NCI-H2029 treated with DMSO at 0.1 percent for 48 hours (cell line): ENCODE measurements around the gene SLC5A3.

Source experiments
- DNase-seq: peaks from one replicate; lab custom pipeline; 2025; lab: John Stamatoyannopoulos, UW

Gene SLC5A3

DNA sequence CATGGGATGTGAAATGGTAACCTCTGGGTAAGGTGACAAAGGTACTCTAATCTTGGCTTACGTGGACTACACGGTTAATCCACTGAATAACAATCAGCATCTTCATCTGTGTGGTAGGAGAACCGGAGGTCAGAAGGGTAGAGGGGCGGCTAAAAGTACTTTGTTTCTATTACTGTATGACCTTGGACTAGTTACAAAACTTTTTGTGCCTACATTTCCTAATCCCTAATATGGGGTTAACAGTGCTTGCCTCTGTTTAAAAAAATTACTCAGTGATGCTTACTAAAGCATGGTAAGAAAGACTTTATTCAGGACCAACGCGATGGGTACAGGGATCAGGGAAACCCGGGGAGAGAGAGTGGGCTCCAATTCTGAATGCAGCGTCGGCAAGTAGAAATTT lies 1.7 kb upstream of the SLC5A3 start:
- DNase-seq, result no peak

DNA sequence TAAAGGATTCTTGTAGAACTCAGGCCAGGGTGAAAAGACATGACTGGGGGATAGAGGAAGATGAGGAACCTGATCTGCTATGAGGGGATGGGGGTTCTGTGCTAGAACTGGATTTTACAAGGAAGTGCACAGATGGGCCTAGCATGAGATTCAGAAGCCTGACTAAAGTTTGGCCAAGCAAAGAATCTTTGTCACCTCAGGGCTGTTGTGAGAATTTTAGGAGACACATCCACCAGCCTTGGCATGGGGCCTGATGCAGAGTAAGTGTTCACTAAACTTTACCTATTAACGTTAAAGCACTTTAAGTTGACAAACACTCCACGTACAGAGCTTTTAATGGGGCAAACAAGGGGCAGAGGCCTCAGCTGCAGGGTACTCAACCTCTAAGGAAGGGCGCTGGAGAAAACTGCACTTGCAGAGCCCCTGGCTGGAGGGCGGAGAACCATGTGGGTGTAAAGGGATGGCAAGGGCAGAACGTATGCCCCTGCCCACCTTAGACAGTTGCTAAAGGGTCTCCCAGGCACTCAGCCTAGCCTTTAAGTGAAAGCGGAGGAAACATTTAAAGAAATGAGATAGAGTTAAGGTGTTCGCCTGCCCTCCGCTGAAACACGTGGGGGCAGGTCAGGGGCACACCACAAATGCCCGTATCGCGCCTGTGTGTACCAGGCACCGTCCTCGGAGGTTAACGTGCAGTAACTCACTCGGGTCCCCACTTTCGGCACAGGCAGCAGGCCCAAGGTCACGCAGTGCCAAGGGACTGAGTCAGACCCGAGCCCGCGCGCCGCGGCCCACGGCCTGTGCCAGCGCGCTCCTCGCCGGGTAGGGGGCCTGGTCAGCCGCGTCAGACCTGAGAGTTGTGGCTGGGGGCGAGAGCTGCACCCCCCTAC lies 990 bp upstream of the SLC5A3 start:
- no peak for DNase-seq

DNA sequence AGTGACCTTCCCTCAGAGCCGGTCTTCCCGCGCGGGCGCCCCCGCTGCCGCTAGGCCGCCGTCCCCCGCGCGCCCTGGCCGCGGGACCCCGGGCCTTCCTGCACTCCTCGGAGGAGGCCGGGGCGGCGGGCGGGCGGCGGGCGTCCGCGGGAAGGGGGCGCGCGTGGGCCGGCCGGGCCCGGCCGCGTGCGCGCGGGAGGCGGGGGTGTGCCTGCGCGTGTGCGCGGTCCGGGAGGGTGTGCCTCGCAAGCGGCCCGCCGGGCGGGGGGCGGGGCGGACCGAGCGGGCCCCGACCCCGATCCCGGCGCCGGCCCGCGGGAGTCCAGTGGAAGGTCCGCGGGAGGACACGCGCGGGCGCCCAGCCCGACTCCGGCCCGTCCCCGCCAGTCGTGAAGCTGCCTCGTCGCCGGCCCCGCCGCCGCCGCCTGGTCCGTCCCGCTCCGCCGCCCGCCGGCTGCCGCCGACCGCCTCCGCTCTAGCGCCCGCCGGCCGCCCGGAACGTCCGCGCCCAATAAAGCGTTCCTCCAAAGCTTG lies 438 bp downstream of the SLC5A3 start:
- DNase-seq, result no peak

DNA sequence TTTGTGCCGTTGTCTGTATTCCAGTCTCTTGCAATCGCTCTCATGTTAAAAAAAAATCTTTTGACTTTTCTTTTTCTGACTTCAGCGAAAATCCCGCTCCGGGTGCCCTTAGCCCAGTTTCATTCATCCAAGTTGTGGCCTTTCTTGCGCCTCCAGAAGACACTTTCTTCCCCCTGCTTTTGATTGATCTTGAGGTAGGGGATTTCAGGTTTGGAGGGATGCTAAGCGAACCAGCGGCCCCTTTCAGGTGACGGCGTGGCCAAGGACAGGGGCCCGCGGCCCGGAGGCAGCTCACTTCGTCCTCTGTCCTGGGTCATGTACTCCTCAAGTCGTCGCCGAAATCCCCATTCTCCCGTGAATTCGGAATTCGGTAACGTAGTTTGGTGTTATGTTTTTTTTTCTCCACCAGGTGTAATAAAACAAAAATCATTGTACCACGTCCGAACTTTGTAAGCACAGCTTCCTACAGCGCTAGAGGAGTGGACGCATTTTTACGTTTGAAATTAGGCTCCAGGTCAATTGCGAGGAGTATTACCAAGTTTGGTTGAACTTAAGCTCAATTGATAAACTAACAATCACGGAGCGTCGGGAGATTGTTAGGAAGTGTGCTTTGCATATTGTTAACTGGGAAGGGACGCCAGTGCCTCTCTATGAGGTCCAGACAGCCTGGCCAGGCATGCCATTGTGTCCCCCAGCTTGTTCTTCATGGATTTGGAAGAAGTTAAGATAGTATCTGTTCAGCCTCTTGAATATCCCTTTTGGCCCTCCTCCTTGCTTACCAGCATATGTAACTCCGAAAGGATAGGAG lies 1.1 kb downstream of the SLC5A3 start:
- DNase-seq, result no peak

DNA sequence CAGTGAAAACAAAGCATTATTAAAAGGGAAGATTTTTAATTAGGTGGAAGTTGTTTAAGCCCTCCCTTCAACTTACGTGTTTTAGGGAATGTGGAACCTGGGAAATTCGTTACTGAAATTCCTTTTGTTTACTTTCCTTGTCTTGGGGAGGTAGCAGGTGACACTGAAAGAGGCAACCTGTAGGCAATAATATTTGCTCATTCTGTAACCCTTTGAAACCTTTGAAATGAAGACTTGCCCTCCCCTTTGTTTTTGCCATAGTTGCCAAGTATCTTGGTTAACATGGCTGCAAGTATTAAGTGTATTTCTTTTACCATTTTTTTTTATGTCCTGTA lies 1.7 kb downstream of the SLC5A3 start:
- DNase-seq, result no peak

DNA sequence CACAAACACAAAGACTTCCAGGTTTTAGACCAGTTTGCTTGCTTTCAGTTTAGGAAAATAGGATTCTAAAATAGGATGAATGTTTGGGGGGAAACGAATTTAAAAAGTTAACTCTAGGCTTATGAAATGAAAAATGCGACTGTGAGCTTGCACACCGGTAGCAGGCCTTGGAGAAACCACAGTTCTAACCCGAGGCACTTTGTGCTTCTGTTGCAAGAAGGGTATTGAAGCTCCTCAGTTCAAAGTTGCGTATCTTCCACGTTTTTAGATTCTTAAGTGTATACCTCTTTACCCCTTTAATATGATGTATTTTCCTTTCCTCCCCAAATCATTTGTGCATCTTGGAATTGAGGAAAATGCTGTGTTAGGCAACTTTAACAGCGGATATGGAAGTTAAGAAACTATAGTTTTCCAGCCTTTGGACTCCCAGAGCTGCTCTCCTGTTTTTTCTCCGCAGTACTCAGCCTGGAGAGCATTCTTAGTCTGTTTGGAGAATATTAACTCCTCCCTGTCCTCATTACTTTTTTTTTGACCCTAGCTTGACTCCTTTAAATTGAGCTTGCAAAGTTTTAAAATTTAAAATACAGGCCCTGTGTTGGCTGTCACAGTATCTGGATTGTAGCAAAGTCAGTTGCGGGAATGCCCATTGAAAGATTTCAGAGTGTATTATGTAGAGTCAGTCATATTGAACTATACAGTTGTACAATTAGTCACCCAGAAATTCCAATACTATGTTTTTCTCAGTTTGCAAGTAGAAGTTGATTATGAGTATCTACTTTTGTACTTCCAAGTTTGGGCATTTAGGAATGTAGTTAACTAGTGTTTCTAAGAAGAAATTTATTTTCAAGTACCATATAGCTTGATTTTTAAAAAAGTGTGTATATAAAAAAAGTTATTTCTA lies 2.6 kb downstream of the SLC5A3 start:
- DNase-seq, result no peak

DNA sequence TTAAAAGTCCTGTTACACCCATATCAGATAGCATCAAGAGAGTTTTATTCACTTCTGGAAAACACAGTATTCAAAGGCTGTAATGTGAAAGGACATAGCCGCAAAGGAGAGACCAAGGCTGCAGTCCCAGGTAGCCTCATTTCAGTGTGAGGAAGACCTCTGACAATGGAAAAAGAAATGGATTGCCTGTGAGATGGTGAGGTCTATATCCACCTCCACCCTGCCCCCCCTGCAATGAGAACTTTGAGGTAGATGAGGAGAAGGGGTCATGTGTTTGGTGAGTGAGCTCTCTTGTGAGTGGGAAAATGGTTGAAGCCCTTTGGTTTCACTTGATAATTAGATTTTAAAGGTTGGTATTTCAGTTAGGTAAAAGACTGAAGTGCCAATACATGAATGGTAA lies 3.5 kb downstream of the SLC5A3 start:
- no peak for DNase-seq

DNA sequence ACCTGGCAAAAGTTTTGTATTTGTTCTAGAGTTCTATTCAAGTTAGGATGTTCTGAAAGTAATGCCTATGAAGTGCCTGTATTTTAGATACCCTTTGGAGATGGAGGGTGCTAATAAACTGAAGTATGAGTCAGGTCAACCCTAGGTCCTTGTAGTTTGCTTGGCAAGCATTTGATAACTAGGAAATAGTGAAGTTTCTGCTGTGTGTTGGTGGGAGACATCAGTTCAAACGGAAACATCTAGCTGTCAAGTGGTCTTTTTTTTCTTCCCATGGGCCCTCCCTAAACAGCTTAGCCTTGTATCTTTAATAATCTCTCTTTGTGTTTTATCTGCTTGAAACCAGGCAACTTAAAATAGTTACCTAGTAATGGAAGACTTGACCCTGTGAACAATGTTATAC lies 4.5 kb downstream of the SLC5A3 start:
- no peak for DNase-seq

DNA sequence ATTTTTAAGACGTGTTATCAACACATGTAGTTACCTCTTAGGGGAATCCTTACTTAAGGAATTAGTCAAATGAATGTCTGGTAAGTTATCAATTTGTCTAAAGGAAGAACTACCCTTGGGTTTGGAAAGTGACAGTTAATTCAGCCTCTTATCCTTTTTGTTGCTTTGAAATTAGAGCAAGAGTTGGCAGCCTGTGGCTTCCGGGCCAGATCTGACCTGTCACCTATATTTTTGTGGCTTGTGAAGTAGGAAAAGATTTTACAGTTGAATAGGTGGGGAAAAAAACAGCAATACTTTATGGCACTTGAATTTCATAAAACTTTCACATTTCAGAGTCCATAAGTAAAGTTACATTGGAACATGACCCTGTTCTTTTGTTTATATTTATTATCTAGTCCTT lies 5.5 kb downstream of the SLC5A3 start:
- DNase-seq, result no peak

DNA sequence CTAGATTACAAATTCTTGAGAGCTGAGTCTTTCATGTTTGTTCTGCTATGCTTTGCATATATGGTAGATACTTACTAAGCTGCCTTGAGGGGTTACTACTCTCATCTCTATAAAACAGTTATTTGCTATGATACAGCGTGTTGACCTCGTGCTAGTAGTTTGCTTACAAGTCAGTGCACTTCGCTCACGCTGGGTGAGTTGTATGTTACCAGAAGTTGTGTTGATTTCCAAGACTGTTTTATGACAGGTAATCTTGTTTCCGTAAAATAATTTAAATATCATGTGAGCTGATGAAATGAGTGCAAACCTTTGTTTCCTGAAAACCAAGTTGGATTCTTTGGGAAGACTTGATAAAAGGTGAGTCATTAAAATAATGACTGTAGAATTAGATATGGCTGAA lies 7.3 kb downstream of the SLC5A3 start:
- no peak for DNase-seq

DNA sequence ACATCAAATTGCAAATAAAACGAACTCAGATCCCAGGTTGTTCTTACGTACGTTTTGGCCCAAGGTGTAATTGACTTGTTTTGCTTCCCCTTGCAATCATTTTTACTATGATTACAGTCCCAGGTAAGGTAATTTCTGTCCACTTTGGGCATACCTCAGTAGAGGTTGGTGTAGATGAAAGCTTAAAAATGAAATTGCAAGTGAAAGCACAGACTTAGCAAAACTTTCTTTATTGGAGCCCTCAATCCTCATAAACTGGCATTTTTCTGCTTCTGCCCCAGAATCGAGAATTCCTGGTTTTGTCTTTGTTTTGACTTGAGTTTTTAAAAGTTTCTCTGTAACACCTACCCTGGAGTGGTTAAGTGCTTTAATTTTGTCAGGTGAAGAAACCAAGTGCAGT lies 9.4 kb downstream of the SLC5A3 start:
- no peak for DNase-seq

DNA sequence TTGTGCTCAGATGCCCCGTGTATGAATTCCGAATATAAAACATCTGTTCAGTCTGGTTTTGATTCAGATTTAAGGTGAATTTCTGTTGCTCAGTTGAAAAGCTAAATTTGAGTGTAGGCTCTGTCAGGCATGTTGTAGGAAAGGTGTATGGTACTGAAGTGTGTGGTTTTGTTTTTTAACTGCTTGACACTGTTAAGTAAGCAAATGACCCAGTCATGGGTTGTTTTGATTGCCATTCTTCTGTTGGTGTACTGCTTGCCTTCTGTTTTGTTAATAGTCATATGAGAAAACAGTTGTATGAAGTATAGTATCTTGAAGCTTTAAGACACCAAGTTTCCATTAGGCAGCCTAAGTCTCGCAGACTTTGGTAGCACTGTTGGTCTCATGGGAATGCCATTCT lies 10.0 kb downstream of the SLC5A3 start:
- DNase-seq, result no peak

DNA sequence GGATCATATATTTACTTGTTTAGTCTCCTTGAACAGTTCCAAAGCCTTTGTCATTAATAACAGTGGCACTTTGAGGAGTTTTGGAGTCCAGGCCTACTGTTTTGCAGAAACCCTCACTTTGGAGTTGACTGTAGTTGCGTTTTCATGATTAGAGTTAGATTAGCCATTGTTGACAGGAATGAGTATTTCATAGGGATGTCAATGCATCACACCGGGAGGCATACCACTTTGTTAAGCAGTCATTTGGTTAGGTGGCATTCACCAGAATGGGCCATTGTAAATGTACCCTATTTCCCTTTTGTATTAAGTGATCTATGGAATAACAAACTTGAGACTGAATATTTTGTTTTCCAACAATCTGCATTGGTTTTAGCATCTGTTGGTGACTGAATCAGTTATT lies 11.8 kb downstream of the SLC5A3 start:
- no peak for DNase-seq

DNA sequence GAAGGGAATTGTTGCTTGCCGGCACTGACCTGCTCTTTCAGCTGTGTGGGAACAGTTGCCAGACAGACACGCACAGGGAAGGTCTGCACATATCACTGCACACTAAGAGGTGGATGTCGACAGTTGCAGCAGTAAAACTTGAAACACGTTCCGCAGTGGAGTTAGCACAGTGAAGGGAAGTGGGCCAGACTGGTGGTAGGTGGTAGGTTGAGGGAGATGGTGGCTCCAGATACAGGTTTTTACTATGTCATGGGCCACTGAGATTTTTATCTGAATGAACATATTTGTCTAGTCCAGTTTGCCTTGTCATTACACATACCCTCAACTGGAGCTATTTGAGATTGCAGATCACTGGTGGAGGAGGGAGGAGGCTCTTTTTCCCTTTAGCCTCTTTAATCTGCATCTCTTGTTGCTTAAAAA lies 13.5 kb downstream of the SLC5A3 start:
- DNase-seq, result no peak

DNA sequence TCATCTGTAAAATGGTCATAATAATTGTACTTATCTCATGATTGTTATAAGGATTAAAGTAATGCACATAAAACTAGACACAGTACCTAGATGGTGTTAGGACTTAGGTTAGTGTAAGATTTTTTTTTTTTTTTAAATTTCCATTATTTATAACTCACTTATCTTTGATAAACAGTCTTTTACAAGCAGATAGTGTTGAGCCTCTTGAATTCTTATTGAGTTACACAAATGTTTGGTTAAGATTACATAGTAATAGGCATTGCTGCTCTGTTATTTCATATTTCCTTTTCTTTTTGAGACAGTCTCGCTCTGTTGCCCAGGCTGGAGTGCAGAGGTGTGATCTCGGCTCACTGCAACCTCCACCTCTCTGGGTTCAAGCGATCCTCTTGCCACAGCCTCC lies 15.4 kb downstream of the SLC5A3 start:
- DNase-seq, result no peak

DNA sequence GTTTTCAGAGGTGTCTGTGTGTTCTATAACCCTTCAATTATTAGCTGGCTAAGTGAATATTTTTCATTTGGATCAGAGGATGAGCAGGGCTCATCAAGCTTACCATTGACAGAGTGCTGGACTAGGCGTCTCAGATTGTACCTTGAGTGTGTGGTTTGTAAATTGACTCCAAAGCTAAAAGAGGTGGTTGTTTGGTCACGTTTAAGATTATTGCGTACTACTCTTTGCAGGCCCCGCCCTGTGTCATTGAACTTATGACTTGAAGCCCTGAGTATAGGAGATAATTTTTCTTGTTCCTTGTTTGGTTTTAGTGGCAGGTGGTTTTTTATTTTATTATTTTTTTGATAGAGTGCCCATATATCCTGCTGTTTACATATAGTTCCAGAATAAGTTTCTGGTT lies 17.7 kb downstream of the SLC5A3 start:
- peak; percentile 73 for DNase-seq

DNA sequence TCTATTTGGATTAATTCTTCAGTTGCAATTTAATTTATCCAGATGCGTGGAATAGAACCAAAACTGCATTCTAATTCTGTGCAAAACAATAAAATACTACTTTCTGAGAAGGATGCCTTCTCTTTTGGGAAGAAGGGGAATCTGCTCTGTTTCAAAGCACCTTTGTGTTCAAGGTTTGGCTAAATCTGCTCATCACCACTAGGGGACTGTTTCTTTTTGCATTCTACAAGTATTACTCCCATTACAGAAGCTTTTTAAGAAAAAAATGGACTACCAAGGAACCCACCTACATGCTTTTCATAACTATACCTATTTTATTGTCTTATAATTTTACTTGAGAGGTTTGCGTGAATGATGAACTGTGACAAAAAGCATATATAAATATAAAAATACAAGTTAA lies 18.2 kb downstream of the SLC5A3 start:
- DNase-seq, result no peak

DNA sequence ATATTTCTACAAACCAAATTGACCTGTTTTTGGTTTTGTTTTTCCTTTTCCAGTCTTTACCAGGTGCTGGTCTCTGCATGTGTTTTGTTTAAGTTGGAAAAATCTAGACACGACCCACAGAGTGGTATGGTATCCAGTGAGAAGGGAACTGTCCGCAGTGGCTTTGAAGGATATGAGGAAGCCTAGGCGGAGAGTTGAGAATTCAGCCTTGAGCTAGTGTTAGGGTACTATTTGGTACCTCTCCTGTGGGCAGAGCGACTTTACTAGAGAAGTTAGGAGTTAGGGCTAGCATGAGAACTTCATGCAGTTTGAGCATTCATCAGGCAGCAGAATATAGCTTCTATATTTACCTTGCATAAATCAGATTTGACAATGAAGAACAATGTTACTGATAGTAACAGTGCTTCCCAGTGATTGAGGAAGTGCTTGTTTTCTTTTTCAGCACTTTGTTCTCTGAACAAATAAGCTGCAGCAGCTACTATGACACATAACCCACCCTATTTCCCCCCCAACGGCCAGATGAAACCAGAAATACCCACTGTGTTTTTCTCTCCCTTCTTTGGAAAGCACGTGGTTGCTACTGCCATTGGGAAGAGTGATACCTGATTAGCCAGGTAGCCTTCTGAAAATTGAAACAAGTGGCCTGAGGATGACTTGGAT lies 19.0 kb downstream of the SLC5A3 start:
- DNase-seq, result peak; percentile 61

DNA sequence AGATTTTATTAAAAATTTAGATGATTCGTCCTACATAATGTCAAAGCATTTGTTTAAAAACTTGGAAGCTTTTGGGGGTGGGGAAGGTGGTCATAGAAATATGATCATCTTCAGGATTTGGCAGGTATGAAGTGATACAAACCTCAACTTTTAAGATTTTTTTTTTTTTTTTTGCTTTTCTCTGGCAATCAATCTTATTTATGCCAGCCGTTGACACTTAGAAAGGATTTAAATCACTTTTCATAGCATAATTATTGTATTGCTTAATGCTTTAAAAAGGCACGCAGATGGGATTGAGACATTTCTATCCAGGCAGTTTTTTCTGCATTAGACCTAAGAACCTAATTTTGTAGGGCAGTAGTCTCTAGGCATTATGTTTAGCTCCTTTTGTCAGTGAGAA lies 19.7 kb downstream of the SLC5A3 start:
- DNase-seq, result no peak

DNA sequence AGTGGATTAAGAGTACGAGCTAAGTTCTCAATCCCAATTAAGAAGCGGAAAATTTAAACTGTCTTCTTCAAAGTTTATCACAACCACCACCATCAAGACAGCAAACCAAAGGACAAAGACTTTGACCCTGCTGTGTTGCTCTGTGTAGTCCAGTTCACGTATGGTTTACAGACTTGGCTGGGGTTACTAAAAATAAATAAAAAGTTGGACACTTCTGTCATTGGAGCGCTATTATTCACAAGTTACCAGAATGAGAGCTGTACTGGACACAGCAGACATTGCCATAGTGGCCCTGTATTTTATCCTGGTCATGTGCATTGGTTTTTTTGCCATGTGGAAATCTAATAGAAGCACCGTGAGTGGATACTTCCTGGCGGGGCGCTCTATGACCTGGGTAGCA lies 21.6 kb downstream of the SLC5A3 start:
- no peak for DNase-seq

DNA sequence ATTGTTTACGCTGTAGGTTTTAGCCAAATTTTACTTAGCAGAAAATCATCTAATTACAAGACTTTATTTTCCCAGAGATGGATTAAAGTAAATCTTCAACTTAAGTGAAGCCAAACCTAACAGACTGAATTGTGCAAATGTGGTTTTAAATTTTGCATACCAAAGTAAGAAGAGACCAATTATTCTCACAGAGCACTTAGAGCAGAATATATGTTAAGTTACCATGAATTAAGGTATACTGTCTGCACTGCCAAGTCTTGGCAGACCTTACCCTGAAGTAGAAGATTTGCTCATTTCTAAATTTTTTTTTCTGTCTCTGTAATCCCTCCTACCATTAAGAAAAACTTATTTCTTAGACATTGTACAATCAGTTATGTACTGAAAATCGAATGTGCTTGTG lies 24.1 kb downstream of the SLC5A3 start:
- no peak for DNase-seq

DNA sequence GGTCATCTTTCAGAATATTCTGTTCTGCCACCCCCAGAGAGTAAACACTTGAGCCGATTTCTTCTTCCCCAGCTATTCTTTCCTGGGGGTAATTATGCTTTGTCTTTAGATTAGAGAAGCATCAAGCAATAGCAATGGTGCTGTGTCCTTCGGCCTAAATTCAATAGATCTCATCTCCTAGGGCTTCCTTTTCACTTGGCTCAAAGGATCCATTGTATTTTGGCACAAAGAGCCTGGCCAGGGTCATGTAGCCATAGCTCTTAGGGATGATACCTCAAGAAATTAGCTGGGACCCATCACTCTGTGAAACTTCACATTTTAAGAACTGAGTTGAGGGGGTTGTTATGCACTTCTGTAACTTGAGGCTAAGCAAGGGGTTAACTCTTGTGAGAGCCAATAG lies 27.0 kb downstream of the SLC5A3 start:
- no peak for DNase-seq
